Common myeloid progenitor, CD34-positive (primary cell): ENCODE measurements around the gene NCAPH2.

ENCODE experiments used
- CTCF ChIA-PET: fragments of 350-600 bp; sonication (Branson Sonifier 250); formaldehyde crosslinking; loops from one replicate; lab custom pipeline; 2021; ENCODE audit warnings: antibody characterized with exemption; lab: Charles Lee
- POLR2A ChIA-PET: fragments of 350-600 bp; sonication (Branson Sonifier 250); formaldehyde crosslinking; loops from one replicate; lab custom pipeline; 2021; ENCODE audit warnings: antibody characterized with exemption; lab: Charles Lee
- DNase-seq, 3 donors: peaks; one replicate each; pipeline versions ENCODE4 v3.0.0 to v3.0.0-alpha.2; 2013
- H3K27ac ChIP-seq, 2 experiments: 1 replicate in 1 of 2; 2 replicates in 1 of 2; pipeline ENCODE4 v1.7.0; 2013; ENCODE audit warnings: inconsistent platforms in 2 of 2, low read length in 2 of 2, mild to moderate bottlenecking in 2 of 2, low read depth in 1 of 2, moderate library complexity in 1 of 2; ENCODE audit not compliant: severe bottlenecking in 2 of 2, insufficient read depth in 1 of 2, poor library complexity in 1 of 2
- H3K27me3 ChIP-seq, 5 experiments: replicated peaks in 2 of 5; 1 replicate in 3 of 5; 2 replicates in 2 of 5; pipeline versions ENCODE4 v1.6.1 to v1.7.0; 2013; ENCODE audit warnings: low read length in 4 of 5, mild to moderate bottlenecking in 2 of 5, moderate library complexity in 2 of 5, inconsistent platforms in 1 of 5; ENCODE audit not compliant: insufficient read depth in 5 of 5, control insufficient read depth in 4 of 5
- H3K36me3 ChIP-seq, 4 experiments: 1 replicate in 2 of 4; 2 replicates in 2 of 4; pipeline versions ENCODE4 v1.6.1 to v1.7.0; 2013; ENCODE audit warnings: low read length in 3 of 4, control low read depth in 1 of 4, mild to moderate bottlenecking in 1 of 4; ENCODE audit not compliant: control insufficient read depth in 4 of 4, insufficient read depth in 4 of 4
- H3K4me1 ChIP-seq, 4 experiments: 1 replicate in 3 of 4; 2 replicates in 1 of 4; pipeline versions ENCODE4 v1.6.1 to v1.7.1; 2013; ENCODE audit warnings: low read length in 3 of 4, mild to moderate bottlenecking in 3 of 4, control low read depth in 1 of 4, inconsistent platforms in 1 of 4, moderate library complexity in 1 of 4; ENCODE audit not compliant: control insufficient read depth in 4 of 4, insufficient read depth in 4 of 4; ENCODE audit errors: control extremely low read depth in 1 of 4
- H3K4me3 ChIP-seq, 7 experiments: 1 replicate in 4 of 7; 2 replicates in 3 of 7; pipeline versions ENCODE4 v1.5.1 to v1.7.0; 2013; ENCODE audit warnings: mild to moderate bottlenecking in 7 of 7, low read length in 6 of 7, moderate library complexity in 6 of 7, inconsistent platforms in 2 of 7, low read depth in 2 of 7, control low read depth in 1 of 7; ENCODE audit not compliant: insufficient read depth in 4 of 7, control insufficient read depth in 1 of 7; ENCODE audit errors: extremely low read depth in 1 of 7
- H3K9me3 ChIP-seq, 5 experiments: 1 replicate in 4 of 5; 2 replicates in 1 of 5; pipeline versions ENCODE4 v1.6.1 to v1.7.1; 2013; ENCODE audit warnings: low read length in 4 of 5, mild to moderate bottlenecking in 2 of 5, inconsistent platforms in 1 of 5, low read depth in 1 of 5, moderate library complexity in 1 of 5; ENCODE audit not compliant: control insufficient read depth in 4 of 5, insufficient read depth in 2 of 5; ENCODE audit errors: control extremely low read depth in 1 of 5
- WGBS: methylation state at CpG from one replicate; pipeline ENCODE4 v1.1.5; 2013; ENCODE audit not compliant: insufficient coverage; 5-methylcytosine and 5-hydroxymethylcytosine counted together

NCAPH2 gene

DNA sequence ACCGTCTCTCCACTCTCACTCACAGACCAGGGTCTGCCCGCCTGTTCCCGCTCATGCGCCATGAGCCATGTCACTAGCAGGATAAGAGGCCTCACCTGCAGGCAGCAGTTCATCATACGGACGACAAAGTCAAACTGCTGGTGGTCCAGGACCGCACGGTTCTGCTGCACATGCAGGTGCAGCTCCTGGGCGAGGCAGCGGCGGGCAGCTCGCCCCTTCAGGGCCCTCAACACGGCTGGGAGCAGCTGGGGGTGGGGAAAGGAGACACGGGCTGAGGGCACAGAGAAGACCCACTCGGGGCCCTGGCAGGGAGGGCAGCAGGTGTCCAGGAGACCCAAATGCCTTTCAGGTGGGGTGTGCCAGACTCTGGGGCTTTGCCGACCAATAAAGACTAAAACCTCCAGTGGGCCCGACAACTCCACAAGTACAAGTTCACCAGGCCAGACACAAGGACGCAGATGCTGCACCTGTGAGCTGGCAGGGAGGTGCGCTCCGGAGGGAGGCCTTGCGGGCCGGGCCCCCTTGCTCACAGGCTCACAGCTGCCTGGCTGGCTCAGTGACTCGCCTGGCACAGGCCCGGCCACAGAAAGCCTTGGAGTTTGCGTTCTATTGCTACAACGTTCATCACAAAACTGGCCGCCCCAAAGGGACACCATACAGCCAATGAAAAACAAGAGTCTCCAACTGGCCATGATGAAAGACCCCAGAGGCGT, 44.7 kb upstream of the NCAPH2 start:
- ChIA-PET POLR2A (no interaction called here), CTCF (interaction anchor here (1.2 to 1.6 kb wide), 2 partner anchors 17 to 34 kb away, joined by 3 to 5 read pairs; no protein-coding TSS in a partner anchor)
- Histone ChIP-seq H3K27ac (no peak overlapping the region), H3K4me3 (no peak overlapping the region), H3K4me1 (peaks cover 0 to 8% (median 7%) of the 10 kb centered on the region in 4 experiments), H3K36me3 (peaks cover 7 to 93% (median 69%) of the 10 kb centered on the region in 4 experiments), H3K27me3 (no peaks in the 10 kb centered on the region), H3K9me3 (no peaks in the 10 kb centered on the region)
- DNase-seq: no peak
- WGBS: 96% methylated on average over 26 of the region's 28 CpGs

DNA sequence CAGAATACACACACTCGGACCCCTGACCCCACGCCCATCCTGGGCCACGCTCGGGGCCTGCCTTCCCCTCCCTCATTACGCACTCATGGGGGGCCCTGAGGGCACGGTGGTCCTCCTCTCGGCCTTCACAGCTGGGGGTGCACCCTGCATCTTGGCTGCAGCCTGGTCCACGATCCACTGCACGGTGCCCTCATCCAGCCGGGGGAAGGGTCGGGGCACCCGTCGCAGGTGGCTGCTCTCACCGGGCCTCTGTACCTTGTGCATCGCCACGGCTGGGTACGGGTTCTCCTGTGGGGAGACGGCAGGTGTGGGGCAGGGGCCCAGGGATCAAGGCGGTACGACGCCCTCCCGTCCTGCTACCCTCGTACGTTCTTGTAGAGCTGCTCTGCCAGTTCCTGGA, 43.6 kb upstream of the NCAPH2 start:
- DNase-seq: no peak
- peaks cover 3 to 82% (median 62%) of the 10 kb centered on the region in 4 experiments for H3K36me3 ChIP-seq
- H3K4me3 ChIP-seq: no peak overlapping the region
- no peaks in the 10 kb centered on the region for H3K9me3 ChIP-seq
- H3K27me3 ChIP-seq: no peaks in the 10 kb centered on the region
- 95% methylated on average over 24 of the region's 24 CpGs for WGBS
- no peak overlapping the region for H3K27ac ChIP-seq
- ChIA-PET POLR2A (interaction anchor here (0.5 kb wide), 1 partner anchor 21 kb away, joined by 3 read pairs; no protein-coding TSS in a partner anchor), CTCF (interaction anchor here (1.2 kb wide), 1 partner anchor 32 kb away, joined by 3 read pairs; no protein-coding TSS in a partner anchor)
- peaks cover 0 to 19% (median 18%) of the 10 kb centered on the region in 4 experiments for H3K4me1 ChIP-seq

- no peaks in the 10 kb centered on the region for H3K27me3 ChIP-seq
- no peak overlapping the region for H3K27ac ChIP-seq
- peaks cover 0 to 27% (median 26%) of the 10 kb centered on the region in 4 experiments for H3K4me1 ChIP-seq
- H3K4me3 ChIP-seq: no peak overlapping the region
- 99% methylated on average over 28 of the region's 30 CpGs for WGBS
- H3K9me3 ChIP-seq: no peaks in the 10 kb centered on the region
- ChIA-PET POLR2A (interaction anchor here (0.5 kb wide), 1 partner anchor 20 kb away, joined by 3 read pairs; no protein-coding TSS in a partner anchor), CTCF (interaction anchor here (0.9 to 2.6 kb wide), 3 partner anchors 11 to 65 kb away, joined by 4 to 8 read pairs (median 4); no protein-coding TSS in a partner anchor)
- DNase-seq: no peak
- H3K36me3 ChIP-seq: peaks cover 3 to 73% (median 54%) of the 10 kb centered on the region in 4 experiments
Measured at GRCh38 chr22:50465066-50465930, 42.7 kb upstream of the NCAPH2 start.

DNA sequence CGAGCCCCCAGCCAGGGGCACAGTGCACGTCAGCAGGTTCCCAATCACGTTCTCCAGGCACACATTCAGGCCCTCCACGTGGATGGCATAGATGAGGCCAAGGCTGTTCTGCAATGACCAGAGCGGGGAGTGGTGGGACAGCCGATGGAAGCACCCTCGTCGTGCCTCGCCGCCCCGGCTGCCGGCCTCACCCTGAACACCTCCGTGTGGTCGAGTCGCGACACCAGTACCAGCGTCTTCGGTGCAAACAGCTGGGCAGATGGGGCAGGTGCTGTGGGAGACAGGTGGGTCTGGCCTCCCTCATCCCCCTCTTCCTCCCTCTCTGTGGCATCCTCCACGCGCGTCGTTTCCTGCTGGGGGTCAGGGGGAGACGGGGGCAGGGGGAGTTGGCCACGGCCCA, 40.7 kb upstream of the NCAPH2 start:
- peaks cover 3 to 53% (median 38%) of the 10 kb centered on the region in 4 experiments for H3K36me3 ChIP-seq
- WGBS: 97% methylated on average over 16 of the region's 24 CpGs

GRCh38 chr22:50467773-50468440, 40.1 kb upstream of the NCAPH2 start:
- H3K4me3 ChIP-seq: no peak overlapping the region
- peaks cover 4 to 53% (median 53%) of the 10 kb centered on the region in 4 experiments for H3K4me1 ChIP-seq
- ChIA-PET CTCF (interaction anchor here (0.9 to 1.2 kb wide), 3 partner anchors 30 to 153 kb away, joined by 3 to 4 read pairs (median 3); no protein-coding TSS in a partner anchor), POLR2A (interaction anchor here (0.6 to 1.0 kb wide), 3 partner anchors 12 to 622 kb away, joined by 3 to 6 read pairs (median 4); no protein-coding TSS in a partner anchor)
- H3K36me3 ChIP-seq: peaks cover 3 to 48% (median 34%) of the 10 kb centered on the region in 4 experiments
- 93% methylated on average over 18 of the region's 22 CpGs for WGBS
- H3K27me3 ChIP-seq: no peaks in the 10 kb centered on the region
- DNase-seq: no peak
- H3K27ac ChIP-seq: peak overlapping the region in 1 of 2 experiments; percentile 72
- no peaks in the 10 kb centered on the region for H3K9me3 ChIP-seq

More for the DNA sequence above, 40.7 kb upstream of the NCAPH2 start:
- Histone ChIP-seq H3K27me3 (no peaks in the 10 kb centered on the region), H3K4me3 (no peak overlapping the region), H3K4me1 (peaks cover 3 to 48% (median 47%) of the 10 kb centered on the region in 4 experiments), H3K27ac (no peak overlapping the region), H3K9me3 (no peaks in the 10 kb centered on the region)
- ChIA-PET CTCF (interaction anchor here (0.9 to 2.6 kb wide), 4 partner anchors 10 to 175 kb away, joined by 3 to 8 read pairs (median 3); no protein-coding TSS in a partner anchor), POLR2A (no interaction called here)
- no peak for DNase-seq

DNA sequence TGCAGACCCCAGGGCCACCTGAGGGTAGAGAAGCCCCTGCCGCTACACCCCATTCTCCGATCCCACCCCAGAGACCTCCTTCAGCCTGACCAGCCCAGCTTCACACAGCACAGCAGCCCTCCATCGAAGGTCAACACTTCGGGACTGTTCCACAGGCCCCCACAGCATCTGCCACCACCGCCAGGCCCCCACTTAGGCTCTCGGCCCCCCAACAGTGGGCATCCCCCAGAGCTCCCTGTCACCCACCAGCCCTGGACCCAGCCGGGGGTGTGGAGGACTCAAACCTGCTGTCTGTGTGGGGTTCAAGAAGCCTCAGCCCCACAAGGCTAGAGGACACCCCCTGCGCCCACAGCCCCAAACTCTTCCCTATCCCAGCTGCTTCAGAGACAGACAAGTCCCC, 39.4 kb upstream of the NCAPH2 start:
- H3K4me1 ChIP-seq: peaks cover 4 to 60% (median 60%) of the 10 kb centered on the region in 4 experiments
- H3K27ac ChIP-seq: peak overlapping the region in 1 of 2 experiments; percentile 72
- WGBS: 77% methylated on average over 5 of the region's 8 CpGs
- no peak for DNase-seq
- ChIA-PET POLR2A (interaction anchor here (0.6 to 1.0 kb wide), 4 partner anchors 11 to 623 kb away, joined by 3 to 6 read pairs (median 4); no protein-coding TSS in a partner anchor), CTCF (interaction anchor here (0.6 to 2.3 kb wide), 6 partner anchors 9 to 214 kb away, joined by 3 to 6 read pairs (median 4); no protein-coding TSS in a partner anchor)
- H3K27me3 ChIP-seq: no peaks in the 10 kb centered on the region
- H3K4me3 ChIP-seq: peak overlapping the region in 2 of 7 experiments; percentile 1 to 19
- H3K36me3 ChIP-seq: peaks cover 3 to 41% (median 28%) of the 10 kb centered on the region in 4 experiments
- H3K9me3 ChIP-seq: no peaks in the 10 kb centered on the region
